Measurements from ENCODE around the gene TSTD1.
"Not testable (repeated sequence)": the region's sequence is repeated elsewhere in the genome, so short reads cannot be mapped to it uniquely, and the experiment has no call there.

Gene TSTD1

GRCh38 chr1:161006563-161006962 is 32.2 kb downstream of the TSTD1 start:
- no peak for DNase-seq

- DNase-seq = no peak
Measured at GRCh38 chr1:161001525-161001924, 37.2 kb downstream of the TSTD1 start.

GRCh38 chr1:161000736-161001480 is 37.9 kb downstream of the TSTD1 start:
- no peak for DNase-seq

GRCh38 chr1:160999376-160999775 is 39.4 kb downstream of the TSTD1 start:
- no peak for DNase-seq

- DNase-seq = peak; percentile 64
Measured at GRCh38 chr1:160997323-160998038, 41.3 kb downstream of the TSTD1 start.

- DNase-seq = no peak
Measured at GRCh38 chr1:160996178-160996577, 42.6 kb downstream of the TSTD1 start.

DNA sequence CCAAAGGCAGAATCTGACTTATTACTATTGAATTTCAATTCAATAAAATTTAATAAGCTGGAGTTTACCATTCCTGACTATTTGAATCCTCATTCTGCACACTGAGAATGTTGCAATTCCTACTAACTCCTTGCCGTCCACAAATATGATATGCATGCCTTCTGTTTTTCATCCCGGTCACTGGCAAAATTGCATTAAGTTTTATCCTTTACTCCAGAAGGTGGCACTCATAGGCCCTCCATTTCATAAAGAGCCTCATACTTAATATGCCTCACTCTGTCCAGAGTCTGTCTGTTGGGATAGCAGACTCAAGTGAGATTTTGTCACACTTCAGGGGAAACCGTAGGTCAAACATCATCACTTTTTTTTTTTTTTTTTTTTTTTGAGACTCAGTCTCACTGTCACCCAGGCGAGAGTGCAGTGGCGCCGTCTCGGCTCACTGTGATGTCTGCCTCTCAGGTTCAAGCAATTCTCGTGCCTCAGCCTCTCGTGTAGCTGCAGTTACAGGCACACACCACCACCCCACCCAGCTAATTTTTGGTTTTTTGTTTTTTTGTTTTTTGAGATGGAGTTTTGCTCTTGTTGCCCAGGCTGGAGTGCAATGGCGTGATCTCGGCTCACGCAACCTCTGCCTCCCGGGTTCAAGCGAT is 45.1 kb downstream of the TSTD1 start:
- peak; percentile 24 for DNase-seq

DNA sequence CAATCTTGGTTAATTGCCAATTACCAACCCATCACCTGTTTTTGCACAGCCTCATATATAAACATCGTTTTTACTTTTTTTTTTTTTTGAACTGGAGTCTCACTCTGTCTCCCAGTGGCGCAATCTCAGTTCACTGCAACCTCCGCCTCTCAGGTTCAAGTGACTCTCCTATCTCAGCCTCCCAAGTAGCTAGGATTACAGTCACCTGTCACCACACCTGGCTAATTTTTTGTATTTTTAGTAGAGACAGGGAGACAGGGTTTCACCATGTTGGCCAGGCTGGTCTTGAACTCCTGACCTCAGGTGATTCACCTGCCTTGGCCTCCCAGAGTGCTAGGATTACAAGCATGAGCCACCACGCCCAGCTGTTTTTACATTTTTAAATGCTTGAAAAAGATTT is 46.7 kb downstream of the TSTD1 start:
- not testable (repeated sequence) for DNase-seq

Data from CD4-positive, alpha-beta T cell treated with Interleukin-21 for 1 hour (primary cell).